Measurements from ENCODE around the gene TSPAN17. TPM values are rescaled to one million over a fixed set of nuclear protein-coding genes. Genes with fewer than 3 reads are reported as not detected.
"Not testable (repeated sequence)": the region's sequence is repeated elsewhere in the genome, so short reads cannot be mapped to it uniquely, and the experiment has no call there.

Gene TSPAN17
- total and polyA plus RNA-seq, 7 experiments from 2014 or later: 16.5 to 47.6 (median 19.3) TPM

DNA sequence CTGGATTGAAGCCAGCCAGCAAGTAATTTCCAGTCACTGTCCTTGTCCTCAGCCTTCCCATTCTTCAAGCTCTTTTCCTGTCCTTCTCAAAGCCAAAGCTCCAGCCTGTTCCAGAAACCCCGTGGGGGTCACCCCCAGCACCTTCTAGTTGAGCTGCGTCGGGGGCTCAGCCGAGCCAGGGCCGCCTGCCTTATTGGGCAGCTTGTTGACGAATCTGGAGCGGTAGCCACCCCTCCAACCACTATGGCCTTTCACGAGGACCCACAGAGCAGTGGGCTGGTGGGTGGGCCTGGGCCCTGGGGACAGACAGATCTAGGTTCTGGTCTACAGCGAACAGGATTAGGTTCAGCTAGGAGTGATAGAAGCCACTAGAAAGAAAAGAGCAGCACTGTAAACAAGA is 47.3 kb downstream of the TSPAN17 start:
- DNase-seq (no peak), ATAC-seq (no peak)
- no peak overlapping the region for H3K4me3 ChIP-seq (ENCODE audit: low read length)
- ChIA-PET CTCF (interaction anchor here (0.9 kb wide), 1 partner anchor 34 kb away, joined by 3 read pairs; no protein-coding TSS in a partner anchor), POLR2A (no interaction called here)
- H3K4me1 ChIP-seq (ENCODE audit: control insufficient read depth in 2 of 2, insufficient read depth in 2 of 2, low read length in 2 of 2): no peaks in the 10 kb centered on the region
- H3K27ac ChIP-seq (ENCODE audit: low read depth, low read length): no peak overlapping the region
- Mint-ChIP-seq H3K36me3 (peaks cover 0 to 5% (median 0%) of the 10 kb centered on the region in 5 donors), H3K4me1 (peaks cover 0 to 2% (median 0%) of the 10 kb centered on the region in 7 donors), H3K4me3 (no peak overlapping the region), H3K9me3 (peaks cover 0 to 7% (median 2%) of the 10 kb centered on the region in 11 donors), H3K27ac (no peak overlapping the region), H3K27me3 (peaks cover 58 to 85% (median 72%) of the 10 kb centered on the region in 5 donors)
- no peaks in the 10 kb centered on the region for H3K27me3 ChIP-seq (ENCODE audit: control insufficient read depth in 2 of 2, insufficient read depth in 2 of 2, low read length in 2 of 2)
- no peaks in the 10 kb centered on the region for H3K9me3 ChIP-seq (ENCODE audit: control insufficient read depth in 2 of 3, low read length in 3 of 3)
- intact Hi-C loops (cut with micrococcal nuclease): no loop called here
- H3K36me3 ChIP-seq (ENCODE audit: control insufficient read depth in 2 of 3, insufficient read depth in 3 of 3, low read length in 3 of 3): no peaks in the 10 kb centered on the region

DNA sequence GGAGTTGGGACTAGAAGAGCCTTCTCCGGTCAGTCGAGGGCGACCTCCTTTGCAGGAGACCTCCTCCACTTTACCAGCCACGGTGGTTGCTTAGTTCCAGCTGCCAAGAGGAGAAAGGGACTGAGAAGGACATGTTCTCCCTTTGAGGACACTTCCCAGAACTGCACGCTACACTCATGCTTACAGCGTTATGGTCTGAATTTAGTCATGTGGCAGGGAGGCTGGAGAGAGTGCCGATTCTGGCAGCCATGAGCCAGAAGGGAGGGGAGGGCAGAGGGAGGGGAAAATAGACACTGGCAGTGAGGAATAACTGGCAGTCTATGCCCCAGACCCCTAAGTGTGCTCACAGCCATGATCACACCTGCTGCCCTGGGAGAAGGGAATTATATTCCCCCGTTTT is 47.8 kb downstream of the TSPAN17 start:
- peaks cover 58 to 85% (median 72%) of the 10 kb centered on the region in 5 donors for H3K27me3 Mint-ChIP-seq
- H3K27ac Mint-ChIP-seq: no peak overlapping the region
- H3K27me3 ChIP-seq (ENCODE audit: control insufficient read depth in 2 of 2, insufficient read depth in 2 of 2, low read length in 2 of 2): no peaks in the 10 kb centered on the region
- ChIA-PET CTCF (no interaction called here), POLR2A (no interaction called here)
- no peak overlapping the region for H3K27ac ChIP-seq (ENCODE audit: low read depth, low read length)
- peaks cover 0 to 4% (median 0%) of the 10 kb centered on the region in 11 donors for H3K9me3 Mint-ChIP-seq
- intact Hi-C loops (cut with micrococcal nuclease): no loop called here
- DNase-seq: no peak
- H3K36me3 Mint-ChIP-seq: peaks cover 0 to 5% (median 0%) of the 10 kb centered on the region in 5 donors
- peaks cover 0 to 2% (median 0%) of the 10 kb centered on the region in 7 donors for H3K4me1 Mint-ChIP-seq
- ATAC-seq: no peak
- no peaks in the 10 kb centered on the region for H3K36me3 ChIP-seq (ENCODE audit: control insufficient read depth in 2 of 3, insufficient read depth in 3 of 3, low read length in 3 of 3)
- H3K4me3 Mint-ChIP-seq: no peak overlapping the region
- no peak overlapping the region for H3K4me3 ChIP-seq (ENCODE audit: low read length)
- H3K4me1 ChIP-seq (ENCODE audit: control insufficient read depth in 2 of 2, insufficient read depth in 2 of 2, low read length in 2 of 2): no peaks in the 10 kb centered on the region
- H3K9me3 ChIP-seq (ENCODE audit: control insufficient read depth in 2 of 3, low read length in 3 of 3): no peaks in the 10 kb centered on the region

DNA sequence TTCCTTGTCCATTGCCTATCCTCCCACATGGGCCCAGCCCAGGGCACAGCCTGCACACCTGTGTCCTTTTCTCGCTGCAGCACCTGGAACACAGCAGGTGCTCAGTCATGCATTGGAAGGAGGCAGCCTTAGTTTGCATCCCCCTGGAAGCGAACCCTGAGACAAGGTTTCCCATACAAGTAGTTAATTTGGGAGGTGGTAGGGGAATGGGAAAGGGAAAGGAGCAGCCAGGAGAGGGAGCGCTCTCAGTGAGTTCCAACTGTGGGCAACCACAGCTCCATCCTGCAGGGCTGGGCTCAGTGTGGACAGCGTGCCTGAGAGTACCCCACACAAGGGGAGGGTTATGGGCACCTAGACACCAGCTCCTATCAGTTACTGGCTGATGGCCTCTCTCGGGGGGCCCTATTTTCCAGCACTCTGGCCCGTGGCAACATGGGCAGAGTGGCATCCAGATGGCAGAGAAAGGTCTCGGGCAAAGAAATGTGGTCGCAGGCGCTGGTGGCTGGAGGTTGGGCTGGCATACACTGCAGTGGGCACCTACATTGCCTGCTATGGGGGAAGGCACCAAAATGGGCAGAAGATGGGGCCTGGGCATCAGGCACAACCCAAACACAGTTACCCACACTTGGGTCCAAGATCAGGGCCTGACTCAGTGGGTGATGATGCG is 50.1 kb downstream of the TSPAN17 start:
- ChIA-PET CTCF (no interaction called here), POLR2A (no interaction called here)
- Mint-ChIP-seq H3K9me3 (no peaks in the 10 kb centered on the region), H3K36me3 (no peaks in the 10 kb centered on the region), H3K4me3 (no peak overlapping the region), H3K27me3 (peaks cover 54 to 87% (median 80%) of the 10 kb centered on the region in 5 donors), H3K4me1 (peaks cover 0 to 2% (median 0%) of the 10 kb centered on the region in 7 donors), H3K27ac (no peak overlapping the region)
- DNase-seq: no peak
- H3K36me3 ChIP-seq (ENCODE audit: control insufficient read depth in 2 of 3, insufficient read depth in 3 of 3, low read length in 3 of 3): no peaks in the 10 kb centered on the region
- no peaks in the 10 kb centered on the region for H3K4me1 ChIP-seq (ENCODE audit: control insufficient read depth in 2 of 2, insufficient read depth in 2 of 2, low read length in 2 of 2)
- no peaks in the 10 kb centered on the region for H3K27me3 ChIP-seq (ENCODE audit: control insufficient read depth in 2 of 2, insufficient read depth in 2 of 2, low read length in 2 of 2)
- no peaks in the 10 kb centered on the region for H3K9me3 ChIP-seq (ENCODE audit: control insufficient read depth in 2 of 3, low read length in 3 of 3)
- no peak overlapping the region for H3K27ac ChIP-seq (ENCODE audit: low read depth, low read length)
- intact Hi-C loops (cut with micrococcal nuclease): no loop called here
- no peak overlapping the region for H3K4me3 ChIP-seq (ENCODE audit: low read length)
- no peak for ATAC-seq

DNA sequence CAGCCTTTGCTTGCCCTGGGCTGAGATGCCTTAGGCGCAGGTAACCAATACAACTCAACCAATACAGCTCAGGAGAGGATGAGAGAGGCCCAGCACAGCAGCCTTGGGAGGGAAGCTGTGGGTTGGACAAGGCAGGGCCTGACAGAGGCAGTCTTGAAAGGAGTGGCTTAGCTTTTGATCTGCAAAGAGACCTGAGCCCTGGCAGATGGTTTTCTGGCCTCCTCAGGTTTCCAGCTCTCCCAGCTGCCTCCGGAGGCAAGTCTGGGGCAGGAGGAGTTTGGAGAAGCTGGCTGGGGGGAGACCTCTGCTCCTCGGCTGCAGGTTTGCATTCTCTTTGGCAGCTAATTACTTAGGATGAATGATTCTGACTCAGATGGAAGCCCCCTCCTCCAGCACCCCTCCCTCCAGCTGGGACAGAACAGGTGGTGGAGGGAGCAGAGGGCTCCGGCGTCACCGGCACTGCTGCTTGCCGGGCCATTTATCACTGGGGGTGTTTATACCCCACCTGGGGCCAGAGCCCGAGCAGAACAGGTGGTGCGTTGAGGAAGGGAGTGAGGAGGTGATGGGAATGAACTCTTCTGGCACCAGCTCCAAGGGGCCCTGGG is 50.8 kb downstream of the TSPAN17 start:
- Mint-ChIP-seq H3K4me3 (no peak overlapping the region), H3K27me3 (peaks cover 48 to 82% (median 76%) of the 10 kb centered on the region in 5 donors), H3K27ac (no peak overlapping the region), H3K4me1 (no peaks in the 10 kb centered on the region), H3K36me3 (no peaks in the 10 kb centered on the region), H3K9me3 (no peaks in the 10 kb centered on the region)
- H3K4me1 ChIP-seq (ENCODE audit: control insufficient read depth in 2 of 2, insufficient read depth in 2 of 2, low read length in 2 of 2): no peaks in the 10 kb centered on the region
- no peaks in the 10 kb centered on the region for H3K9me3 ChIP-seq (ENCODE audit: control insufficient read depth in 2 of 3, low read length in 3 of 3)
- no peaks in the 10 kb centered on the region for H3K36me3 ChIP-seq (ENCODE audit: control insufficient read depth in 2 of 3, insufficient read depth in 3 of 3, low read length in 3 of 3)
- intact Hi-C loops (cut with micrococcal nuclease): no loop called here
- CTCF ChIA-PET: no interaction called here
- POLR2A ChIA-PET: no interaction called here
- DNase-seq: no peak
- H3K27ac ChIP-seq (ENCODE audit: low read depth, low read length): no peak overlapping the region
- H3K4me3 ChIP-seq (ENCODE audit: low read length): no peak overlapping the region
- no peak for ATAC-seq
- no peaks in the 10 kb centered on the region for H3K27me3 ChIP-seq (ENCODE audit: control insufficient read depth in 2 of 2, insufficient read depth in 2 of 2, low read length in 2 of 2)

DNA sequence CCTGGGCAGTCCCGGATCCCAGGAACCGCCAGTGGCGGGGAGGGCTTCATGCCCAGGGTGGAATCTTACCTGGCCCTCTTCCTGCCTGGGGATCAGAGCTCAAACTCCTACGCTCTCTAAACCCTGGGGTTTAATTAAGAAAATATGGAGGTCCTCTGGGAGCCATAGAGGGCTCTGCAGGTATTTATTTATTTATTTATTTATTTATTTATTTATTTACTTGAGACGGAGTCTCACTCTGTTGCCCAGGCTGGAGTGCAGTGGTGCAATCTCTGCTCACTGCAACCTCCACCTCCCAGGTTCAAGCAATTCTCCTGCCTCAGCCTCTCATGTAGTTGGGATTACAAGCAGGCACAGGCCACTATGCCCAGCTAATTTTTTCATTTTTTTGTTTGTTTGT is 52.2 kb downstream of the TSPAN17 start:
- H3K4me1 Mint-ChIP-seq; H3K36me3 ChIP-seq (ENCODE audit: control insufficient read depth in 2 of 3, insufficient read depth in 3 of 3, low read length in 3 of 3): not testable (repeated sequence)

DNA sequence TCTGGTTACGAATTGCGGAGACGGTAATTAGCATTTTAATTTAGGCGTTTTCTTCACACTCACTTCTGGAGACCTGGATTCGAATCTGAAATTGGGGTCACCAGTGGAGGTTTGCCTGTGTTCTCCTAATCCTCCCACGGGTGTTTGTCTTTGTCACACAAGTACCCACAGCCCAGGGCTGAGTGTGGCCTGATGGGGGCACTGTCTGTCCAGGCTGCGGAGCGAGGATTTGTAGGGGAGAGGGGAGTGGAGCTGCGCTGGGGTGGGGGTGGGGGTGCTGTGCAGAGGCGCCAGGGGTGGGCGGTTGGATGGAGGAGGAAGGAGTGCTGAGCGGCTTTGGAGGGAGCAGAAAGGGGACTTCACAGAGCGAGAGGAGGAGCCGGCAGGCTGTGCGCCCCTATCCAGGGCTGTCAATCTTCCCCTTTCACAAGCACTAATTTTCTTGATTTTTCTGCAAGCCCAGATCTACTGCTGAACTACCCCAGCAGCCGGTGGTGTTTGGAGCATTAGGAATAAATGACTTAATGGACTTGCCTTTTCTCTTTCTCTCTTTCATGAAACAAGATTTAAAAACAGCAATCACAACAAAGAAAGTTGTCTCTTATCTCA is 53.1 kb downstream of the TSPAN17 start:
- intact Hi-C loops (cut with micrococcal nuclease): no loop called here
- Mint-ChIP-seq H3K4me1 (no peaks in the 10 kb centered on the region), H3K36me3 (no peaks in the 10 kb centered on the region), H3K9me3 (no peaks in the 10 kb centered on the region), H3K27me3 (peaks cover 35 to 68% (median 66%) of the 10 kb centered on the region in 5 donors), H3K4me3 (no peak overlapping the region), H3K27ac (no peak overlapping the region)
- POLR2A ChIA-PET: no interaction called here
- no peaks in the 10 kb centered on the region for H3K4me1 ChIP-seq (ENCODE audit: control insufficient read depth in 2 of 2, insufficient read depth in 2 of 2, low read length in 2 of 2)
- H3K27me3 ChIP-seq (ENCODE audit: control insufficient read depth in 2 of 2, insufficient read depth in 2 of 2, low read length in 2 of 2): no peaks in the 10 kb centered on the region
- H3K9me3 ChIP-seq (ENCODE audit: control insufficient read depth in 2 of 3, low read length in 3 of 3): no peaks in the 10 kb centered on the region
- DNase-seq (no peak), ATAC-seq (no peak)
- no peak overlapping the region for H3K27ac ChIP-seq (ENCODE audit: low read depth, low read length)
- H3K4me3 ChIP-seq (ENCODE audit: low read length): no peak overlapping the region
- CTCF ChIA-PET: no interaction called here
- no peaks in the 10 kb centered on the region for H3K36me3 ChIP-seq (ENCODE audit: control insufficient read depth in 2 of 3, insufficient read depth in 3 of 3, low read length in 3 of 3)

More for the DNA sequence above, 52.2 kb downstream of the TSPAN17 start:
- H3K9me3 Mint-ChIP-seq; CTCF ChIA-PET; H3K9me3 ChIP-seq (ENCODE audit: control insufficient read depth in 2 of 3, low read length in 3 of 3); H3K27ac Mint-ChIP-seq; DNase-seq; ATAC-seq; H3K4me3 ChIP-seq (ENCODE audit: low read length); H3K27me3 ChIP-seq (ENCODE audit: control insufficient read depth in 2 of 2, insufficient read depth in 2 of 2, low read length in 2 of 2); POLR2A ChIA-PET; H3K4me3 Mint-ChIP-seq; H3K4me1 ChIP-seq (ENCODE audit: control insufficient read depth in 2 of 2, insufficient read depth in 2 of 2, low read length in 2 of 2); H3K27ac ChIP-seq (ENCODE audit: low read depth, low read length); H3K36me3 Mint-ChIP-seq; intact Hi-C loops (cut with micrococcal nuclease): not testable (repeated sequence)
- H3K27me3 Mint-ChIP-seq: peaks cover 35 to 74% (median 72%) of the 10 kb centered on the region in 5 donors
